Neural crest cell (in vitro differentiated cells): ENCODE measurements around the gene DENND5A. TPM values are rescaled to one million over a fixed set of nuclear protein-coding genes. Genes with fewer than 3 reads are reported as not detected.
A peak's percentile ranks its signal among the peaks of the same experiment; 100 is the strongest.

Experiments
- DNase-seq: peaks from one replicate; pipeline ENCODE4 v3.0.0; 2021; ENCODE audit warnings: low read depth, mixed read lengths, low spot score
- H3K27ac Mint-ChIP-seq: one replicate; pipeline ENCODE4 v1.8.0; 2021; ENCODE audit warnings: mild to moderate bottlenecking, mixed read lengths; ENCODE audit not compliant: unreplicated experiment
- H3K27me3 Mint-ChIP-seq: 2 replicates; pipeline ENCODE4 v1.8.0; 2021; ENCODE audit warnings: low read depth, mild to moderate bottlenecking, mixed read lengths
- H3K36me3 Mint-ChIP-seq: 2 replicates; pipeline ENCODE4 v1.8.0; 2021; ENCODE audit warnings: low read depth, mild to moderate bottlenecking, mixed read lengths
- H3K4me1 Mint-ChIP-seq: 2 replicates; pipeline ENCODE4 v1.8.0; 2021; ENCODE audit warnings: mixed read lengths
- H3K4me3 Mint-ChIP-seq: one replicate; pipeline ENCODE4 v1.8.0; 2021; ENCODE audit warnings: mild to moderate bottlenecking, mixed read lengths
- H3K9me3 Mint-ChIP-seq: 2 replicates; pipeline ENCODE4 v1.8.0; 2021; ENCODE audit warnings: mixed read lengths
- total RNA-seq: library from RNA; stranded (reverse); gene quantifications from 2 replicates; pipeline ENCODE4 v1.2.1, GENCODE V29; 2021
- TF ChIP-seq, protein P1 (sequence below): fragments of 200-600 bp; sonication (generic); conservative IDR thresholded peaks from 2 replicates; pipeline ENCODE4 v1.5.0; 2021; ENCODE audit warnings: antibody characterized with exemption, mild to moderate bottlenecking

The DENND5A gene
- total RNA-seq, 1 donor from 2014 or later = 116 TPM

DNA sequence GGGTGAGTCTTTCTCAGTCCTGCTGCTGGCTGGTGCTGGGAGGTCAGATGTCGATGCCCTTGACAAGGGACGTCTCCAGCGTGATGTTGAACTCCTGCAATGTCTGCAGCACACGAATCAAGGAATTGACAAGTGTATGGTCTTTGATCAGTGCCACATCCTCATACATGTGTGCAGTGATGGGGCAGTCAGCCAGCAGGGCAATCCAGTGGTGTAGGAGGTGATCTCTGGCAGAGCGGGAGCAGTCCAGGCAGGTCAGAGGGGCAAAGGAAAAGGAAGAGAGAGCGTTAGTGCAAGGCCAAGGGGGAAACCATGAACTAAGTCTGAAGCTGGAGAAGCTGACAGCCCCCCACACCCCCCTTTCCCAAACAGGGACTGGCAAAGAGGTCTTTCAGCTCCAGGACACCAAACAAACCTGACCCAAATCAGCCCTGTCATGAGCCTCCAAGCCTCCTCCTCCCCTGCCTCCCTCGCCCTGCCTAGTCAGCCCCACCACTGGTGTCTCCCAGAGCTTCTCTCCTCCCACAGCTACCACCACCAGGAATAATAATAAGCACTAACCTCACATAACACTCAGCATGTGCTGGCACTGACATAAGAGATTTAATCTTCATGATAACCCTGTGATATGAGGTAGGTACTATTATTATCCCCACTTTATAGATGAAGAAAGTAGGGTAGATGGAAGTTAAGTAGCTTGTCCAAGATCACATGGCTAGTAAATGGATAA, 125.4 kb downstream of the DENND5A start:
- Mint-ChIP-seq H3K27me3 (no peaks in the 10 kb centered on the region), H3K36me3 (peaks cover 15% of the 10 kb centered on the region), H3K4me3 (no peak overlapping the region), H3K9me3 (no peaks in the 10 kb centered on the region), H3K27ac (no peak overlapping the region), H3K4me1 (no peaks in the 10 kb centered on the region)
- DNase-seq = no peak
- TF ChIP-seq, protein P1, sequence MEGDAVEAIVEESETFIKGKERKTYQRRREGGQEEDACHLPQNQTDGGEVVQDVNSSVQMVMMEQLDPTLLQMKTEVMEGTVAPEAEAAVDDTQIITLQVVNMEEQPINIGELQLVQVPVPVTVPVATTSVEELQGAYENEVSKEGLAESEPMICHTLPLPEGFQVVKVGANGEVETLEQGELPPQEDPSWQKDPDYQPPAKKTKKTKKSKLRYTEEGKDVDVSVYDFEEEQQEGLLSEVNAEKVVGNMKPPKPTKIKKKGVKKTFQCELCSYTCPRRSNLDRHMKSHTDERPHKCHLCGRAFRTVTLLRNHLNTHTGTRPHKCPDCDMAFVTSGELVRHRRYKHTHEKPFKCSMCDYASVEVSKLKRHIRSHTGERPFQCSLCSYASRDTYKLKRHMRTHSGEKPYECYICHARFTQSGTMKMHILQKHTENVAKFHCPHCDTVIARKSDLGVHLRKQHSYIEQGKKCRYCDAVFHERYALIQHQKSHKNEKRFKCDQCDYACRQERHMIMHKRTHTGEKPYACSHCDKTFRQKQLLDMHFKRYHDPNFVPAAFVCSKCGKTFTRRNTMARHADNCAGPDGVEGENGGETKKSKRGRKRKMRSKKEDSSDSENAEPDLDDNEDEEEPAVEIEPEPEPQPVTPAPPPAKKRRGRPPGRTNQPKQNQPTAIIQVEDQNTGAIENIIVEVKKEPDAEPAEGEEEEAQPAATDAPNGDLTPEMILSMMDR = no peak

DNA sequence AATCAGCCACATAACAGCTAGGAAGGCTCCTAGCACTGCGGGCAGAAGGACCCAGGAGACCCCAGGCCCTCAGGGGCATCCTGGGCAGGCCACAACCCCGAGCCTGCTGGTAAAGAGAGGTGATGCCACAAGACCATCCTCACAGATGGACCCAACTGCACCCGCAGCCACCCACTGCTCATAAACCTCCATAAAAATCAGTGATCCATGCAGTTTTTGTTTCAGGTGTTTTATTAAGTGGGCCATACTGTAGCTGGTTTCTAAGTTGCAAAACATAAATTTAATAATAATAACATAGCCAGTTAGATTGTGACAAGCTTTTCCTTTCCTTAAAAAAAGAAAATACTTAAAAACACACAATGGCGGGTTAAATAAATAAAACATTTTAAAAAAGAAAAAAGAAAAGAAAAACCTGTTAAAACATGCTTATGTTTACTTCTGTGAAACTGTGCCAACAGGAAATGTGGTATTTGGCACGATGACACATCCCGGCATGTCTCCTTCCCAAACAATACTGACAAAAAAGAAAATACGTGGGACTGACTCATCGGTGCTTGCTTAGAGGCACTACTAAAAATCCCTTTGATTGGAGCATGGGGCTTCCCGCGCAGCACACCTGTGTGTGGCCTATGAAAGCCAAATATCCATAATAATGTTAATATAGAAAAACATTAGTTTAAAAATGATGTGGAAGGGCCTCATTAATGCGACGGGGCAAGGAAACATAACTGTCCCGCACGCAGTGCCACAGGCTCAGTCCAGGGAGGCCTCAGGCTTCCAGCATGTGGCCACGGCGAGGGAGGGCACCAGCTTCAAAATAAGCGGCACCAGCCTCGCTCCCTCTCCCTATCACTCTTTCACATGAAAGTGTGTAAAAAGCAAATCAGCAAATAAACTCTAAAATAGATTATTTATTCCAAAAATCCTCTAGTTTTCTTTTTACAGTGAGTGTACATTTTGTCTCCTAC, 126.3 kb downstream of the DENND5A start:
- no peak overlapping the region for H3K27ac Mint-ChIP-seq
- H3K4me1 Mint-ChIP-seq = no peaks in the 10 kb centered on the region
- H3K27me3 Mint-ChIP-seq = no peaks in the 10 kb centered on the region
- H3K36me3 Mint-ChIP-seq = peaks cover 21% of the 10 kb centered on the region
- TF ChIP-seq, protein P1 = no peak
- DNase-seq = no peak
- H3K4me3 Mint-ChIP-seq = no peak overlapping the region
- H3K9me3 Mint-ChIP-seq = no peaks in the 10 kb centered on the region

DNA sequence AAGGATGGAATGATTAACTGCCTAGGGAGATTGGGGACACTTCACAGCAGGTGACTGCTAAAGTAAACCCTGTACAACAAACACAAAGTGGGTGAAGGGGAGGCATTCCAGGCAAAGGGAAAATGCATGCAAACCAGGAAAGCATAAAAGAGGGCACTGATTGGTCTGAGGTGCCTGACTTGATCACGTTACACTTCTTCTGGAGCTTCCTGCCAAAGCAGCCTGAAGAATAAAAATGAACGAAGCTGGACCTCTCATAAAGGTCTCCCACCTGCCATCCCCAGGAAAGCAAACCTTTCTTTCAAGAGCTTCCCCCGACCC, 127.1 kb downstream of the DENND5A start:
- no peak overlapping the region for H3K4me3 Mint-ChIP-seq
- H3K27ac Mint-ChIP-seq = no peak overlapping the region
- H3K27me3 Mint-ChIP-seq = no peaks in the 10 kb centered on the region
- DNase-seq = no peak
- peaks cover 22% of the 10 kb centered on the region for H3K36me3 Mint-ChIP-seq
- TF ChIP-seq, protein P1 = no peak
- H3K4me1 Mint-ChIP-seq = no peaks in the 10 kb centered on the region
- H3K9me3 Mint-ChIP-seq = no peaks in the 10 kb centered on the region

GRCh38 chr11:9137293-9138132, 127.6 kb downstream of the DENND5A start:
- TF ChIP-seq, protein P1 = peak; percentile 93
- no peak overlapping the region for H3K27ac Mint-ChIP-seq
- H3K9me3 Mint-ChIP-seq = no peaks in the 10 kb centered on the region
- H3K27me3 Mint-ChIP-seq = no peaks in the 10 kb centered on the region
- DNase-seq = peak; percentile 83
- H3K4me1 Mint-ChIP-seq = no peaks in the 10 kb centered on the region
- no peak overlapping the region for H3K4me3 Mint-ChIP-seq
- H3K36me3 Mint-ChIP-seq = peaks cover 22% of the 10 kb centered on the region

GRCh38 chr11:9136741-9137140, 128.4 kb downstream of the DENND5A start:
- Mint-ChIP-seq H3K36me3 (peaks cover 26% of the 10 kb centered on the region), H3K4me1 (no peaks in the 10 kb centered on the region), H3K4me3 (no peak overlapping the region), H3K27me3 (no peaks in the 10 kb centered on the region), H3K27ac (no peak overlapping the region), H3K9me3 (no peaks in the 10 kb centered on the region)
- no peak for DNase-seq
- TF ChIP-seq, protein P1 = no peak
